K562 (cell line): ENCODE data around the gene MINK1.

ENCODE experiments used
- ATF3 ChIP-seq, 2 experiments: fragments of 450-650 bp in 1 of 2; sonication (generic) in 1 of 2; formaldehyde crosslinking in 1 of 2; IDR thresholded peaks in 1 of 2; conservative IDR thresholded peaks in 1 of 2; 2 replicates each; pipeline versions ENCODE4 v1.6.1 to v1.8.1; 2016 to 2023; ENCODE audit warnings: mild to moderate bottlenecking in 2 of 2, moderate library complexity in 2 of 2, inconsistent platforms in 1 of 2, missing genetic modification reagents in 1 of 2
- CREM ChIP-seq: IDR thresholded peaks from 2 replicates; pipeline ENCODE4 v1.6.1; 2014; ENCODE audit warnings: antibody characterized with exemption, low read depth
- CTCF ChIP-seq, 3 experiments: IDR thresholded peaks in 2 of 3; conservative IDR thresholded peaks in 1 of 3; 2 replicates each; pipeline ENCODE4 v1.5.1; 2011 to 2012; ENCODE audit warnings: low read length in 3 of 3, mild to moderate bottlenecking in 3 of 3, control low read depth in 2 of 3, improper control_type of control experiment in 1 of 3, inconsistent platforms in 1 of 3, low read depth in 1 of 3, mixed read lengths in 1 of 3, moderate library complexity in 1 of 3; ENCODE audit not compliant: insufficient read depth in 2 of 3
- GTF2F1 ChIP-seq: IDR thresholded peaks from 2 replicates; pipeline ENCODE4 v1.6.1; 2011; ENCODE audit warnings: low read depth, low read length, improper control_type of control experiment
- HDAC8 ChIP-seq: fragments of 450-650 bp; IDR thresholded peaks from 2 replicates; pipeline ENCODE4 v1.6.1; 2016; ENCODE audit warnings: mild to moderate bottlenecking, missing genetic modification characterization, moderate library complexity, missing compliant biosample characterization
- MXI1 ChIP-seq: IDR thresholded peaks from 2 replicates; pipeline ENCODE4 v1.6.1; 2011; ENCODE audit warnings: low read depth, mild to moderate bottlenecking, improper control_type of control experiment, low read length
- NFRKB ChIP-seq: fragments of 450-650 bp; IDR thresholded peaks from 2 replicates; pipeline ENCODE4 v1.6.1; 2016; ENCODE audit warnings: low read depth
- POLR2A ChIP-seq: fragments of 450-650 bp; conservative IDR thresholded peaks from 2 replicates; pipeline ENCODE4 v1.6.1; 2016
- POLR2AphosphoS2 ChIP-seq: IDR thresholded peaks from 2 replicates; pipeline ENCODE4 v1.6.1; 2012; ENCODE audit warnings: low read length, improper control_type of control experiment
- REST ChIP-seq, 2 experiments: fragments of 450-650 bp; formaldehyde crosslinking in 1 of 2; IDR thresholded peaks; 2 replicates each; pipeline versions ENCODE4 v1.4.0 to v1.6.1; 2014 to 2020; ENCODE audit warnings: mild to moderate bottlenecking in 2 of 2, borderline replicate concordance in 1 of 2, low read depth in 1 of 2
- USF2 ChIP-seq: sonication (generic); formaldehyde crosslinking; IDR thresholded peaks from 2 replicates; pipeline ENCODE4 v1.5.0; 2020; ENCODE audit warnings: missing genetic modification reagents
- YY1 ChIP-seq, 3 experiments: IDR thresholded peaks; 2 replicates each; pipeline ENCODE4 v1.6.1; 2011; ENCODE audit warnings: low read length in 2 of 3, mild to moderate bottlenecking in 2 of 3, moderate library complexity in 2 of 3, borderline replicate concordance in 1 of 3, control low read depth in 1 of 3, low read depth in 1 of 3; ENCODE audit not compliant: insufficient read depth in 3 of 3, insufficient replicate concordance in 2 of 3, control insufficient read depth in 1 of 3, insufficient read length in 1 of 3; ENCODE audit errors: extremely low read depth in 1 of 3
- ZFP36 ChIP-seq: fragments of 150-350 bp; IDR thresholded peaks from 2 replicates; pipeline ENCODE4 v1.6.1; 2018; ENCODE audit warnings: low read length, low read depth; ENCODE audit not compliant: partially characterized antibody

- TF ChIP-seq MXI1 (no peak), YY1 (IDR thresholded peaks at IDR 0.05; ENCODE audit: borderline replicate concordance in 1 of 3, control insufficient read depth in 1 of 3, extremely low read depth in 1 of 3, insufficient read depth in 3 of 3, insufficient read length in 1 of 3, insufficient replicate concordance in 2 of 3, low read depth in 1 of 3, low read length in 2 of 3) (peak in 1 of 3 experiments; percentile 47), HDAC8 (tag) (no peak), REST (IDR thresholded peaks at IDR 0.05; ENCODE audit: borderline replicate concordance) (peak; percentile 21; the same call in 1 of the 2 replicates), REST (CRISPR knock-in tag; IDR thresholded peaks at IDR 0.05; ENCODE audit: low read depth) (no peak), CREM (no peak), CTCF (IDR thresholded peaks at IDR 0.05 in 2 of 3, conservative IDR thresholded peaks at IDR 0.05 in 1 of 3; ENCODE audit: insufficient read depth in 2 of 3, low read depth in 1 of 3, low read length in 3 of 3) (no peak), USF2 (CRISPR knock-in tag) (no peak), POLR2AphosphoS2 (peak; percentile 85), ZFP36 (no peak), ATF3 (IDR thresholded peaks at IDR 0.05) (peak; percentile 96), ATF3 (CRISPR knock-in tag; conservative IDR thresholded peaks at IDR 0.05) (0 out of 2 replicates have a peak, but pooled peaks have one; percentile 62), NFRKB (no peak), POLR2A (peak; percentile 73), GTF2F1 (no peak)
Measured at GRCh38 chr17:4945176-4945943, 112.2 kb downstream of the MINK1 start.
